CD4-positive, alpha-beta T cell treated with Interleukin-15 for 1 hour (primary cell): Measurements from ENCODE around the gene CTNNA2.

Source experiments
- DNase-seq: peaks from one replicate; pipeline ENCODE4 v3.0.0-alpha.2; 2020

The CTNNA2 gene

DNA sequence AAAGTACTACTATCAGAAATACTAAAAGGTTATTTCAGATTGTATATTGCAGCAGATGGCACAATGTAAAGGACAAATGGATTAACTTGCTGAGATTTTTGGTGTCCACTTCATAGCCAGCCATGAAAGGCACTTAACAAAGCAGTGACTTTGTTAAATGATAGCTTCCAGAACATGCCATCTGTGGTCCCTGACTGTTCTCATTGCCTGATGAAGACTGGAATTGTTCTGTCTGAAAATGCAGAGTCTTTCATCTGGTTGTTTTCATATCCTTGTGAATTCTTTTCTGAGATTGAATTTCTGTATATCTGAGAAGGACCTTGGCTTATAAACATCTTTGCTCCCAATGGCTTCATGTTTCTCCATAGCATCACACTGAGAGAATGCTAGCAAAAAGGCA, 836.1 kb downstream of the CTNNA2 start:
- DNase-seq: no peak

DNA sequence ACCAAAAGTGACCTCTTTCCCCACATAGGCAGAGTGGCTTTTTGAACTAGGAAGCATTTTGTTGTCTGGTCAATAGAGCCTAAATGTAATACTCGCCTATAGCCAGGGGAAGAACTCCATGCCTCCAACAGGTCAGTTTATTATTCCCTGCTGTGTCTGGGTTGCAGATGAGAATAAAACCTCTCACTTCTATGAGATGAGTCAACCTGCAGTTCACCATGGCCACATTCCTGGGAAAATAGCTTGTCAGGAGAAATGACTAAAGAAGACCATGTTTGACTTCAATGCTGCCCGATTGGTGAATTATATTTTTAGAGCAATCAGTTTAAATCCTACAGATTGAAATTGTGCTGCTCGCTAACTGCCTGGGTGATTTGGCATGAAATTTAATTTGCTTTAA, 838.4 kb downstream of the CTNNA2 start:
- DNase-seq: no peak

DNA sequence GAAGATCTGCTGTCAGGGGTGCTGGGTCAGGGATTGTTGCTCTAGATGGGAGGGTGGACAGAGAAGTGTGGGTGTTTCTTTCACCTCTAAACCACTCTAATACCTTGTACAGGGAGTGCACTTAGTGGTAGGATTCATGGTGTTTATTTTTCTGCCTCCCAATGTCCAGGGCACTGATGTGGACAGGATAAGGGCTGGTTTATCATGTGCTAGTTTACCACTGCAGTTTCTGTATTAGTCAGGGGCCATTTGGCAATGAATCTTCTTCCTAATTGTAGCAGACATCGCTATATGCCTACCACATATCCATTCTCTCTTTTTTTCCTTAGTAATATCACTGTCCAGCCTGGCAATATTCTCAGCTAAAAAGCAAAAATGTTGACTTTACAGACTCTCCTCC, 842.0 kb downstream of the CTNNA2 start:
- no peak for DNase-seq

DNA sequence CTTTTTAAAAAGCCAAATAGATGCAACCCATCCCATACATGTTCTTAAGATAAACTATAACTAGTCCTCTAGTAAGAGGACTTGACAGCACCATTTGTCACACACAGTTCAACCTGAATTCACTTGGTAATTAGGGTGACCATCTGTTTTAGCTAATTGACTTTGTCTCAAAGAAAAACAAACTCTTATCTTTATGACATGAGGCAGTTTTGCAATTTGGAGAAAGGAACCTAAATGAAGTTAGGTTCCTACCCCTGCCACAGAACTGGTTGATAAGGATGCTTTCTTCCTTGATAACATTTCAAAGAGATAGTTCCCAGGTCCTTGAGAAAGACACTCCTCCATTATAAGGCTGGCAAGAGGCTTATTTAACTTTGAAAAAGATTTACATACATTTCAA, 849.1 kb downstream of the CTNNA2 start:
- DNase-seq: no peak

DNA sequence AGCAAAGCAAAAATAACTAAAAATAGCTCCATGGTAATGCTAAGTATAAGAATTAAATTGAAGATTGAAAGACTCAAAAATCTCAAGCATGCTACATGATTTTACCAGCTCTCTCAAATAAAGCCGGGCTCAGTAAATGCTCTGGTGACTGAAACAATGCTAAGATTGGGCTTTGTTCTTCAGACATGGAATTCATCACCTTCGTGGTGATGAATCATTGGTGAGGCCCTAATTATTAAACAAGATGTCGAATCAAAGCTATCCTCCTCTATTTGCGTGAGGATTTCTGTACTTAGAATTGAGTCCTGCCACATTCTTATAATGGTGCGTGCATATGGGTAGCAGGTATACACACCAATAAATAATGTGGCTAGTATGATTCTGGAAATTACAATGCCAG, 850.5 kb downstream of the CTNNA2 start:
- no peak for DNase-seq

DNA sequence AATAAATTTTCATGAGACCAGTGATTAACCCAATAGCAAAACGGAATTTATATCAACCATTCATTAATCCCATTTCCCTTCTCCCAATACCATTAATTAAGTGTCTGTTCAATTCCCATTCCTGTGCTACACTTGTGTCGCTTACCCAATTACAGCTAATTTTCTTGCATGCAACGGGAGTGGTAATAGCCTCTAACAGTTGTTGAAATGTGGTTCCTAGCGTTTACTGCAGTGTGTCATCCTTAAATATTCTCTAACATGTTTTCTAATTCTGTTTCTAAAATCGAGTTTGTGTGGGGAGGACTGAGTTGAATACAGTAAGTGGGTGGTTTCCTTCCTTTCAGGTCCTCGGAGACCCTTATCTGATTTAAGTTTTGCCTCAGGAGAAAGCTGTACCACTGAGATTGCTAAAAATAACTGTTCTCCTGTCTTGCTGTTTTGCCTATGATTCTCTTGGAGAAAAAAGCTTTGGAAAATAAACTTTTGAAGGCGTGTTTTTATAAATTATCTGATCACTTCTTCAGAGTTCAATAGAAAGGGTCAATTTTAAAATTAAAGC, 851.0 kb downstream of the CTNNA2 start:
- DNase-seq: no peak

DNA sequence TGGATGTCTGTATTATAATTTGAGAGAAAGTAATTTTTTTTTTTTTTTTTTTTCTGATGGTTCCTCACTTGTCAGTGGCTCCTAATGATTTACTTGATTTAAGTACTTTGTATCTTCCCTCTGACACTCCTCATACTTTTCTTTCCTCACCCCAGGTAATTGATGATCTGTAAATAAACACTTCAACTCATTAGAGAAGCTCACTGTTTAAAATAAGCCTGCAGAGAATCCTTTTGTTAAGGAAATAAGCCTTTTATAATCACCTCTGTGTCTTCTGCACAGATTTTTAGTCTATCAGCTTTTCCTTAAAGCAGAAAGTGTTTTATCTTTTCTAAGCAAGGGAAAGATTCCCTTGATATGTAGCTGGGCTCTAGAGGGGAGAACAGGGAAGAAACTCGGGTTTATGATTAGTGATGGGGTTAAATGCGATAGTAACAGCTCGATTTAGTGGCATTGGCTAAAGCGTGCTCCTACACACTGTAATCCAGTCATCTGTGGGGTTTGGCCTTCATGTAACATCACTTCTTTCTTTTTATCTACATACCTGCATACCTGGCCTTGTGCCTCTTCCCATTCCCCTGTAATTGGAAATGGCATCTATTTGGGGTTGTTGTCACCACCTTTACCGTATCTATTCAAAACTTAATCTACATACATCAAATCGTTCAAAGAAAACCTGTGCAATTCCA, 851.8 kb downstream of the CTNNA2 start:
- no peak for DNase-seq

DNA sequence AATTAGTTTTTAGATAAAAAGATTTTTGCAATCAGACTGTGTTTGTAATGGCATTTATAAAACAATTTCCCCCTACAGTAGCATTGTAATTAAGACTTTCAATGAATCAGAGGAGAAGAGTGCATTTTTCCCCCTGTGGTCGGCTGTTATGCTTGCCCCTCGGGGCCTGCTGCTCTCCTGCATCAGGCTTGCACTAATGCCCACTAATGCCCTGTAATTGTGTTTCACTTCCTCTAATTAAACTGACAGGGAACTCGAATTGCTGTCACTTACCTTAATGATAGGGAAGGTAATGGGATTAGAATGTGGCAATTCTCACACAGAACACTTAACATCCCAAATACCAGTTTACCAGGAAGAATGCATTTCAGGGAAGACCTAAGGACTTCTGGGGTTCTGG, 852.9 kb downstream of the CTNNA2 start:
- DNase-seq: no peak

DNA sequence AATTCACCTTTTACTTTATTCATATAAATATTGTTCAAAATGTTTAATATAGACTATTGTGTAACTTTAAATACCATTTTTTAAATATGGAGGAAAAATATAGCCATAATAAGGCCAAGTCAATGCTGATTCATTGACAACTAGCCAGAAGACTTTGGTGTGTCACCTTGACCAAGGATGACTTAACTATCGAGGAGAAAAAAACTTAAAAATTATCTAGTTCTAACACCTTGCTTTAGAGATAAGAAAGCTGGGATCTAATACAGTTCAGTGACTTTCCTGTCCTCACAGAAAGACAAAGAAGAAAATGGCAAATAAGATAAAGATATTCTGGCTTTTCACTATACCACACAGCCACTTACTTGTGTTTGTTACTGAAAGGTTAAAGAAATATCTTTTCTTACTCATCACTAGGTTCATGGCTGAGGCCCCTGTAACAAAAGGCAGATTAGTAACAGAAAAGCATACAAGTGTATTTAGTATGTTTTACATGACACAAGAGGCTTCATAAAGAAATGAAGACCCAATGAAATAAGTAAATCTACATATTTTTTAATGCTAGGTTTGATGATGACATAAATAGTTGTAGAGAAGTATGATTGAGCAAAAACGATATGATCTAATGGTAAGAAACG, 857.6 kb downstream of the CTNNA2 start:
- no peak for DNase-seq

DNA sequence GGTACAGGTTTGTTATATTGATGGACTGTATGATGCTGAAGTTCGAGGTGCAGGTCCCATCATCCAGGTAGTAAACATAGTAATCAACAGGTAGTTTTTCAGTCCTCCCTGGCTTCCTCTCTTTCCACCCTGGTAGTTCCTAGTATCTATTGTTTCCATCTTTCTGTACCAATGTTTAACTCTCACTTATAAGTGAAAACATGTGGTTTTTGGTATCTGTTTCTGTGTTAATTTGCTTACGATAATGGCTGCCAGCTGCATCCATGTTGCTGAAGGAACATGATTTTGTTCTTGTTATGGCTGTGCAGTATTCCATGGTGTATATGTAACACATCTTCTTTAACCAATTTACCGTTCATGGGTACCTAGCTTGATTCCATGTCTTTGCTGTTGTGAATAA, 861.3 kb downstream of the CTNNA2 start:
- DNase-seq: no peak

DNA sequence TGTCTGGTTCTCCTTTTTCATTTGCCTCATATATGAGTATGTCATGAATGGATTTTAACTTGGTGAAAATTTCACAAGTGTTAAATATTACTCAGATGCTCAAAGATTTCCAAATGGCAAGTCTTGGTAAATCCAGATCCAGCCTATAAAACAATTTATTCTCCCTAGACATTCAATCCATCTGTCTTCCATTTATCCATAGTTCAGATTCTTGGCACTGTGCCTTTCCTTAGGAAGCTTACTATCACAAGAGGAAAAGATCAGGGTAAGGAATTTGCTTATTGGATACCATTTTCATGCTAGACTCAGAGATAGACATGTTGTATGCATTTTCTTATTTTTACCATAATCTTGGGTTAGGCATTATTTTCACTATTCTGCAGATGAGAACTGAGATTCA, 864.2 kb downstream of the CTNNA2 start:
- DNase-seq: no peak

DNA sequence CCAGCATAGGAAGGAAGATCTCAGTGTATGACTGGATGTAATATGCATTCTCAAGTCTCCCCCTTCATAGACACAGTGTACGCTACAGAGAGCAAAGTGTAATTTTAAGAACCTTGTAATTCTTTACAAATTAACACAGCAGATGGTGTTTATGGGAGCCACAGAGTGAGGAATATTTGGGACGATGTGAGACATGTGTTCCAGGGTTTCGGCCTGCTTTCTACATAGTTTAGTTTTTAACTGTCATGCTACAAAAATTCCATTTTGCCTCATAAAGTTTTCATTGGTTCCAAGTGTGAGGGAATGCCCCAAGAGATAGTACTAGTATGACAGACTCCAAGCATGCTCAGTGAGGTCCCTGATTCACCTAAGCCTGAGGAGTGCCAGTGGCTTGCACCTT, 867.9 kb downstream of the CTNNA2 start:
- no peak for DNase-seq

DNA sequence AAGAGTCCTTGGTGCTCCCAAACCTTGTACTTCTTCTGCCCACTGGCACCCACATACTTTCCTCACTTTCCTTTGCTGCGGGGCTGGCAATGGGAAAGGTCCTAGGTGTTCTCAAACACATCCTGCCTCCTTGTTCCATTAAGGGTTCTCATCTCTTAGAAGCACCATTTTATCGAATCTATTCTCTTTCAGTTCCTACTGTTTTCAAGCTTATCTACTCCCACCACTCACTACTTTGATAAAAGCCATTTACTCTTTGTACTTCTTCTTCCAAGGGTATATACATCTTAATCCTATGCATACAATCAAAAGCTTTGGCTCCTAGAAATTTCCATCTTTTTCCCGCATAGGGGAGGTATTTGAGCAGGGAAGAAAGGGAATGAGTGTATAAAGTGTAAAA, 868.8 kb downstream of the CTNNA2 start:
- DNase-seq: no peak

DNA sequence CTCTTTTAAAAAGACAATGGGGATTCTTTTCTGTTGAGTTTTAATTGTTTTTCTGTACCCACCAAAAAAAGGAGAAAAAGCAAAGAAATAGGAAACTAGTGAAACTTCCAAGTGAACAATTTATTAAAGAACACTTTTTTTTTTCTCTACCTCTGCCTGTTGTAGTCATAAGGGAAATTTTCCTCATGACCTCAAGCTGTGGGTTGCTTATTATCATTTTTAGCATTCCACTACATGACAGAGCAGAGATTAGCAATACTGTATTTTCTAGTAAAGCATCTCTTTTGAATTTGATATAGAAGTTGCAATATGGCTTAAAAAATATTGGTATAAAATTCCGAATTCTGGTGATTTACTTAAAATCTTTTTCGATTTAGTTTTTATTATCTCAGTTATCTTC, 879.6 kb downstream of the CTNNA2 start:
- no peak for DNase-seq

DNA sequence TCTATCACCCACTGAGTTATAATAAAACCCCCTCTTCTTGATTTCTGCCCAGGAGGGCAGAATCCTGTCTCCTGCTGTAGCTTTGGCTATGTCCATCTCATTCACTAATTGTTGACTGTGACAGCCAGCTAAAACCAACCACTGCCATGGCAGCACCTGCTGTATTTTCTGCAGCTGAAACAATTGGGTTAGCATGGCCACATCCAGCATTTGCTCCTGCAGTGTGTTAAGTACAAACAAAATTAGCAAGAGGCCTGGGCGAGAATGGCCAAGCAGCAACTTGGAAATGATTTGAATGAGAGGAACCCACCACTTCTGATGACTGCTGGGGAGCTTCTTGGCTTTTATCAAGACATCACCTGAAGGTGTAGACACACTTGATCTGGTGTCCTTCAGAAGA, 881.1 kb downstream of the CTNNA2 start:
- DNase-seq: no peak

DNA sequence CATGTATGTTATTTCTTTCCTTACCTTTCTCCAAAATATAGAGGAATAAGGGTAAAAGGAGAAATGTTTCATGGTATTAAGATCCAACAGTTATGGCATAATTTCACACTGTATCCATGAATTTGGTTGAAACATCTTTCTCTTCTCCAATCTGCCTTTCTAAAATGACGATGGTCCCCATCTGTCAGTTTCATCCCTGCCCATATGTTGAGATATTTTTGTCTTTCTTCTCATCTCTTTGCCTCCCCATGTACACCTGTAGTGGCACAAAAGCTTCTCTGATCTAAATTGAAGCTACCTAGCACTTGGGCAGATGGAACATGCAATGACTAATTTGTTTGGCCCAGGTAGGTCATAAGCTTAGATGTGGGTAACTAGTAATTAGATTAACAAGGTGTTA, 882.4 kb downstream of the CTNNA2 start:
- DNase-seq: no peak

DNA sequence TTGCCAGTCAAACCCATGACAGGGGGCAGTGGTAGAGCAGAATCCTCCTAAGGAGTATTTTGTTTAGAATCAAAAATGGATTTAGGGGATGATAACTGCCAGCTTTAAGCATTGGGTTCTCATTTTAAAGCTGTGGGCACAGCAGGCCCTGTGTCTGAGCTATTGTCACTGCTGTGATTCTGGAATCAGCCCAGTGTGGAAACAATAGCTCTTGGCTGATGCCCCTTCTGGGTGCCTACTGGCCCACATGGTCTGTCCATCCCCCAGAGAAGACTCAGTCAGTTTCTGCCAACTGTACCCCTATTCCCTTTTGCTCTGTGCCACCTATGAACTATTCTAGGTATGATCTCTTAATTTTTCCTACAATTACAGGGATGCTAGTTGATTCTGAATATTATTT, 883.4 kb downstream of the CTNNA2 start:
- DNase-seq: no peak

DNA sequence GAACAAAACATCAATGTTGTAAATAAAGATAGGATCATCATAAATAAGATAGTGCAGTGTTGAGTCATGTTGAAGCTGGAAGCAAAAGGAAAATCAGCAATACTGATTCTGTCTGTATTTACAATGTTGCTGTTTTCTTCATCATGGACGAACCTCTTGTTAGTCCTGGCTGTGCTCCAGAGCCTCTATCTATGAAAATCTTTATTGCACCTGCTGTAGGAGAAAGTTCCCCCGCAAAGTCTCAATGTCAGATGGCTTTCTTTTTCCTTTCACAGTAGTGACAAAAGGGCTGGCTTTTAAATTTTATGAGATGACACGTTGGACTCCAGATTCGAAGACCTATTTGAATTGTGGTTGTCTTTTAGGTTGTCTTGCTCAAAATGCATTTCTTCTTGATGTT, 890.2 kb downstream of the CTNNA2 start:
- no peak for DNase-seq

DNA sequence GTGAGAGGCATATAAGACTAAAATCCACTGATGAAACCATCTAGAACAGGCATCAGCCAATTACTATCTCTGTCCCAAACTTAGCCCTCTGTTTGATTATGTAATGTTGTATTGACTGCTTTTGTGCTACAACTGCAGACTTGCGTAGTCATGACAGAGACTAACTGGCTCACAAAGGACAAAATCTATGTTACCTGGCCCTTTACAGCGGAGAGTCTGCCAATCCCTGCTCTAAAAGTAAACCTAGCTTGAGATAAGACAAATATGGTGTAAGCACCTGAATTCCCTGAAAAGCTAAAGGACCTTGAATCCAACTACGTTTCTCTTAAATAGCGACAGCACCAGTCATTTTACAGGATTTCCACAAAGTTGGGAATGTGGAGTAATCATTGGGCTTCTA, 894.5 kb downstream of the CTNNA2 start:
- no peak for DNase-seq

DNA sequence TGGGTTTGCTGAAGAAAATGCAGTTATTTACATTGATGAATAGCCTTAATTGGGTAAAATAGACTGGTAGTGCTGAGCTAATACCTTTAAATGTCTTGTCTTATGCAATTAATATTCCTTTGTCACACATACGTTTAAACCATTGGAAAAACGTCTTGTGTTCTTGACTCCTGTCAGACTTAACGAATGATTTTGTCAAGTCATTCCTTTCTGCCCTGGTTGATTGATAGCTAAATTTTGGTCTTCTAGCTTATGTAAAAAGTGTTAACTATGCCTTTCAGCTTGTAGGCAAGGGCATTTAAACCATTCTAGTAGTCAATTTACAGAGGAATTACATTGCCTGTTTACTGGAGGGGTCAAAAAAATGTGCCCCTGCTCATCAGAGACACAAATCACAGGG, 897.5 kb downstream of the CTNNA2 start:
- no peak for DNase-seq

DNA sequence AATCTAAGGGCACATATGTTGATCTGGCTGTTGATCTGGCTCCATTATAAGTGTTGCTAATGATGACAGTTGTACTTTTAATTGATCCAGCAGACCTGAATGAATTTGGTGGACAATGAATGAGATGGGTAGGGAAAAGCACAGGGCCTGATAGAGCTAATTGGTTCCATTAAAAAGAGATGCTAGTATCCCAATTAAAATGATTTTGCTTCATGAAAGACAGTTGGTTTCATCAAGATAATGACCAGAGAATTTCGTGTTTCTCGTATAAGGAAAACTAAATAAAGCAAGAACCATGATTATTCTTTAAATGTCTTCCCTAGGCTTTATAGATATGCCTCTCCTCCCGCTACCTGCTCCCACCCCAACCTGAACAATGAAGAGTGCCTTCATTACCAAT, 900.3 kb downstream of the CTNNA2 start:
- DNase-seq: no peak

DNA sequence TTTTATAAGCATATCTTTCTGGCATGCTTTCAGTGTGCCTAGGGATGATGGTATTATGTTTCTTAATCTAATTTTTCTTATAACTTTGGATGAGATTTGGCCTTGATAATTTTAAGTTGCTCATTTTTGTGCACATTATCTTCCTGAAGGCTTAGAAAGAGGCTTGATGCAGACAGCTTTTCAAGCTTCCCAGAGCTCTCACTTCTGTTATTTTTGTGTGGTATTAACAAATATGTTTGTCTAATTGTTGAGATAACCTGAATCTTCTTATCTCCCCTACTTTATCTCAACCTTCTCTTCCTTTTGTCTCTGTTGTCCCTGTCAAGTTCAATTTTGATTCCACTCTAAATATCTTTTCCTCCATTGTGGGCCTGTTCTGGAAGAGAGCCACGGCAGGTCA, 904.9 kb downstream of the CTNNA2 start:
- no peak for DNase-seq

DNA sequence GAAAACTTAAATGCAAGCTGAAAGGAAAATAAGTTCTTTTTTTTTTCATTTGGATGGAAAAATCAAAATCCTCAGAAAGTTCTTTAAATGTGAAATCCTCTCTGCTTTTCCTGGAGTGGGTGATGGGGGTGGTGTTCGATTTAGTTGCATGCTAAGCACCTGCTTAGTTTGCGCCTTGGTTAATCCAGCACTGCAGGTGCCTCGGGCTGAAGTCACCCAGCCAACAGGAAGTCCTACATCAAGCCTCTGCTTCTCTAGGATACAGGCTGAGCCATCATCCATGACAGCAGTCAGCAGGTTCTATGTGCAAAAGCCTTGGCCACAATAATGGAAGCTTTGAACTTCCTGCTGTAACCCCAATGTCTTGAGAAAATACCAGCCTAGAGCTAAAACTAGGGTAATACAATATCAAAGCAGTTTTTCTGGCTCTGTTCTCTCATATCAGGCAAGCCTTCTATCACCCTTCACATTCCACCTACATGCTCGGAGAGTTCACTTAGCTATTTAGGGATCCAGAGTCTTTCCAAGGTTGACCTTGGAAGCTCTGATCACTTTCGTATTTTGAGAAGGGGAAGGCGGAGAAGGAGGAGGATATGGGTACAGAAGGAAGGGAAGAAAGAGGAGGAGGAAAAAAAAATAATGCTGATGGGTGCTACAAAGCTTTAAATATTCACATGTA, 907.8 kb downstream of the CTNNA2 start:
- DNase-seq: no peak

DNA sequence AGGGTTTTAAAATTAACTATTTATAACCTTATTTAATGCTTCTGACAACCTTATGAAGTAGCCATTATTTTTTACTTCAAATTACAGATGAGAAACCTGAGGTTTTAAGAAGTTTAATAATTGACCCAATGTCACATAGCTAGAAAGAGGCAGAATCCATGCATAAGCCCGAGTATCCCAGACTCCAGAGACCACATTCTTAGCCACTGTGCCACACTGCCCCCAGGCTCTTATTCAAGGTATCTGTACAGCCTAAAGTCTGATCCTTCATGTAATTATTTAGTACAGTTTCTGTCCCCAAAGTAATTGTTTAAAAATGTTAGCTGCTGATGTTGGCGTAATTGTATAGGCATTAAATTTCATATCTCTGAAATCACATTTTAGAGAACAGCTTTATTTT, 916.4 kb downstream of the CTNNA2 start:
- no peak for DNase-seq
